Measurements from ENCODE around the gene ATG10.

Gene ATG10

DNA sequence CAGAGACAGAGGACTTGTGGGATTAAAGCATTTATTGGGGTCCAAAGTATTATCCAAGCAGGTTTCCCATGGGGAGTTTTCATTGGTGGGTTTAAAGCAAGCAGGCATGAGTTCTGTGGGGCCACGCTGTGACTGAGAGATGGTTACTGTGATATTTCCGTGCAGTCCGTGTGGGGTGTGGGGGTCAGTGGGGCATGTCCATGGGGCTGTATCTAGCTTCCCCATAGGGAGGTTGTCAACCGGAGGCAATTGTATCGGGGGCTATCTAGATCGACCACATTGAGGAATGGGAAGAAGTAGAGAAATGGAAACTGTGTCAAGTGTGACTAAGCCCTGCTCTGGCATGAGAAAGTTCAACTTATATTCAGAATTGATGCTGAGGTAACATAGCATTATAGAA, 313.4 kb downstream of the ATG10 start:
- no peak for DNase-seq

DNA sequence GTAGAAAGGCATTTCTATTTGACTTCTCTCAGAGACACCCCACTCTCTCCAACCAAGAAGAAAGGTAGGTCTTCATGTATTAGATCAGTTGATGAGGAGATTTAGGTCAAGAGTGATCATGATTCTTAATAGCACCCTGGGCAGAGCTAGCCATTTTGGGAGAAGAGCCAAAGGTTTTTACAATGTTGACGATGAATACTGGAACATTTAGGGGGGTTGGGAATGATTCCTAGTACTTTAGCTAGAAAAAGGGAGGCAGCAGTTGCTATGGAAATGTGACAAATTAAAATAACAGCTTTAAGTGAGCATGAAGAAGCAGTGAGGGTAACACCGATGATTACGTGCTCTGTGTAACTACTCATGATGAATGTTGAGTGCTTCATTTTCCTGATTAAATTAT, 315.8 kb downstream of the ATG10 start:
- DNase-seq: no peak

DNA sequence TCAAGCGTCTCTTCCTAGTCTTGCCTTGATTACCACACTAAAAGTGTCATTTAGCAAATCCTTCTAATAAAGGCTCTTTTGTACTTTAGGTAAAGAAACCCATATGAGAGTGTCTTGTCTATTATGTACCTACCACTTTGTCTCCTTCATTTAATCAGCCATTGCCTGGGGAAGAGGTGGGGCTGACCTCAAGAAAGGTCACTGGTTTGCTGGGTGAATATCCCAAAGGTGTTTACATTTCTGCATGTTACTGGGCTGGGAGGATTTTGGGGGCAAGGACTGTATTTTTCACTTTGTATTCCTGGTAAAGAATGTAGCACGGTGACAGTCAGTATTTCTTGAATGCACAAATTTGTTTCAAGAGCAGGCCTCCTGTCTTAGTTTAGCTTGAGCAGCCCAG, 318.2 kb downstream of the ATG10 start:
- DNase-seq: no peak

DNA sequence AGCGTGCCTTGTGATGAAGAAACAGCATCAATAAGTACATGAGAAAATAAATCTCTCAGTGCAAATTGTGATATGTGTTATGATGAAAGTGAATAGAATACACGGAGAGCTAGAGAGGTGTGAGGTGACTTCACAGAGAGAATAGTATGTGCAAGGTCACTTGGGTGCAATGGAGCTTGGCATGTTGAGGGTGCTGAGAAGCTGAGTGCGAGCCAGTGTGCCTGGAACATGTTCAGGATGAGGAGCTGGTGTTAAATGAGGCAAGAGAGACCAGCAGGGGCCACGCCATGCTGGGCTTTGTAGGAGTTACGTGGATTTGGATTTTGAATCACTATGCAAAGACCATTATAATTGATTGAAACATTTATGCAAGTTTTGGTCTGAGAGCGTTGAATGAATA, 319.1 kb downstream of the ATG10 start:
- DNase-seq: no peak

DNA sequence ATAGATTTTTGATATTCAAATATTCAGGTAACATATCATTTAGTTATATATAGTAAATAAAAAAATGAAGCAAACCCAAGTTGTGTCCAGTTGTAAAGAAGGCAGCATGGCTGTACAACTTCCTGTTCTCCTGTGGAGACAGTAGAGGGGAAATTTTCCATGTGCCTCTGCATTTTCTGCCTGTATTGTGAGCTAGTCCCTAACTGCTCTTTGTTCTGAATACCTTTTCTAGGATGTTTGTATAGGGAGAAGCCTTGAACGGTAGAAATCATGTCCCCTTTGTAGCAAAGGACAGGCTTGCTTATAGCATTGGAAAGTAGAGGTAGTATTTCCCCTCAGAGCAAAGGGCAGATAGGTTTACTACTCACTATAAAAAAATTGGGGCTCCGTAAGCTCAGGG, 319.6 kb downstream of the ATG10 start:
- DNase-seq: no peak

DNA sequence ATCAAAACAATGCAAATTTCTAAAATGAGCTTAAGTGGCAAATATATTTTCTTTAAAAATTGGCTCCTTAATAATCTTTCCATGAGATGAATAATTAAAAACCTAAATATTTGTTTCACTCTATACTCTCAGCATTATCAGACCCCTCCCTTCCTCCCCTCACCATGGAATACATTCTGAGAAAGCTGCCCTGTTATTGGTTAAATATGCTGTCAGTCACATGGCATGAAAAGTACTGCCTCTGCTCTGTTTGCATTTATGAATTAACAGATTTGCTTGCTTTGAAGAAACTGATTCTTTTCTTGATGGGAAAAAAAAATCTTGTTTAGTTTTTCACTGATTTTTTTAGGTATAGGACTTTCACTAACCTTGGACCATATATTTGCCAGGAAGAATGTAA, 323.3 kb downstream of the ATG10 start:
- no peak for DNase-seq

DNA sequence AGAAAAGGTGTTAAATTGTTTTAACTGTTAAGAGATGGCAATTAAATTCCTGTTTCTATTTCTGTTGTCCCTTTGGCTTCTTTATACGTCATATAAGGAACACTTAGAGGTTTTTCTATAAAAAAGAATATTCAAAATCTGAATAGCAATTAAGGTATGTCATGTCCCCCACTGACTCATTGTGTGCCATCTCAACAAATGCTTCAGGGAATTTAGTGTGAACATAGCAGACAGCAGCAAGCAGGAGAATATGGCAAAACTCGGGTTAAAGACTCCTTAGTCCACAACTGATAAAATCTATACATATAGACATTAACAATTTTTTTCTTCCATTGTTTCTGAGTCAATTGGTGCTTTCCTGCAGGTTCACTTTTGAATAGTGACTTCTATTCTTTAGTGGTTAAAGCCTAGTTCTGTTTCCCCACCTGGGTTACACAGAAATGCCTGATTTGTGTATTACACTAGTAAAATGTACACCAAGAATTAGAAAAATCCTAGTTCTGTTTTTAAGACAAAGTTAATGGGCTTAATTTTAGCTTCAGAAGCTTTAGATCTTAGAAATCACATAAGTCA, 324.2 kb downstream of the ATG10 start:
- no peak for DNase-seq

DNA sequence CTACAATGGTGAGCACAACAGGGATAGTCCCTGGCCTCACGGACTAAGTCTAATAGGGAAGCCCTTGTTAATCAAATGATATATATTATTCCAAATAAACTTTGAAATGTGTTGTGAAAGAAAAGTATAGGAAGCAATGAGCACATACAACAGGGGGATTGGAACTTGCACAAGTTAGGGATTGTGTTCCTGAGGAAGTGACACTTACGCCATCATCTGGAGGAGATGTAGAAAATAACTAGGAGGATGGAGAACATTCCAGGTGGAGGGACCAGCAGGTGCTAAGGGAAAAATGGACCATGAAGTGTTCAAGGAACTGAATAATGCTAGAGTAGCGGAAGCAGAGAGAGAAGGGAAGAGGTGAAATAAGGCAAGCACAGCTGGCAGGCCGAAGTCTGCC, 325.1 kb downstream of the ATG10 start:
- DNase-seq: no peak

DNA sequence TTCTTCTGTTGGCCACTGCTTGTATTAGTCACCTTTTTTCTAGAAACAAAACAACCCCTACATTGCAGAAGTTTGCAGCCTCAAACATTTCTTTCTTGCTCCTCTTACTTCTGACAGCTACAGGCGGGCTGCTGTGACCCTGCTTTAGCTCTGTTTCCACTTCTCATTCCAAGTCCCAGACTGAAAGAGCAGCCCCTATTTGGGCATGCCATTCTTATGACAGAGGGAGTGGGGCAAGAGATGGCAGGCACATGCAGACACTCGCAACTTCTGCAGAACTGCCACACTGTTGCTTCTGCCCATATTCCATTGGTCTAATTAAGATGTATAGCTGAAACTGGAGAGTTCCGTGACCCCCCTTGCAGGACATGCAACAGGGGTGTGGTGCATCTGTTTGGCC, 325.9 kb downstream of the ATG10 start:
- no peak for DNase-seq

DNA sequence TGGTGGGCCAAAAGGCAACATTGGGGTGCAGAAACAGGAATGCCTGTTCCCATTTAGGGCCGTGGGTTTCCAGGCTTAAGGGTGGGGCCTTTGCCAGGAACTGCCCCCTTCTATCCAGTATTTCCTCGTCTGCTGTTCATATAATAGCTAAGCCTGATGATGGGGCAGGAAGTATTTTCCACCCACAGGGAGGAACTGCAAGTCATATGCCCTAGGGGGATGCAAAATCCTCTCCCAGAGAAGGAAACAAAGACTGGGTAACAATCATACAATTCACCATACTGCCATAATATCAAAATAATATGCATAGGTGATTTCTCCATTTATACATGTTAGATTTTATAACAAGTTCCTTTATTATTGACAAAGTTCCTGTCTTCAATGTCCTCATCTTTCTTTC, 326.8 kb downstream of the ATG10 start:
- DNase-seq: no peak

DNA sequence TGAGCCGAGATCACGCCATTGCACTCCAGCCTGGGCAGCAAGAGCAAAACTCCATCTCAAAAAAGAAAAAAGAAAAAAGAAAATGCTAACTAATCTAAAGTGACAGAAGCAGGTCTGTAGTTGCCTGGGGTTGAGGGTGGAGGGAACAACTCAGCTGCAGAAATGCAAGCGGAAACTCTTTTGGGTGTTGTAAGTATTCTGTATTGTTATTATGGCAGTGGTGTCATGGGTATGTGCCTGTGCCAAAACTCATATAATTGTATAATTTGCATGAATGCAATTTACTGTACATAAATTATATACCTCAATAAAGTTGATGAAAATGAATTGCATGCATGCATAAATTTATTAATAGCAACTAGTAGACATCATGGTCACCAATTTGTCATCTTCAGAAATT, 329.4 kb downstream of the ATG10 start:
- no peak for DNase-seq
